H9 (cell line): ENCODE data around the gene CD151. TPM values are rescaled to one million over a fixed set of nuclear protein-coding genes. Genes with fewer than 3 reads are reported as not detected.

ENCODE experiments used
- DNase-seq: peaks from one replicate; pipeline ENCODE4 v3.0.0-alpha.2; 2017
- H2AFZ ChIP-seq: one replicate; pipeline ENCODE4 v1.6.1; 2013; ENCODE audit warnings: mild to moderate bottlenecking, low read length, control low read depth, moderate library complexity
- H2AK5ac ChIP-seq: 2 replicates; pipeline ENCODE4 v1.6.1; 2013; ENCODE audit warnings: low read length, control low read depth, mixed read lengths; ENCODE audit not compliant: insufficient read length
- H2BK120ac ChIP-seq: one replicate; pipeline ENCODE4 v1.6.1; 2013; ENCODE audit warnings: low read depth, mild to moderate bottlenecking, low read length, control low read depth, inconsistent platforms; ENCODE audit not compliant: poor library complexity, severe bottlenecking
- H2BK12ac ChIP-seq: 2 replicates; pipeline ENCODE4 v1.6.1; 2013; ENCODE audit warnings: low read length, control low read depth, mixed read lengths, low read depth; ENCODE audit not compliant: insufficient read length
- H2BK15ac ChIP-seq: 2 replicates; pipeline ENCODE4 v1.6.1; 2013; ENCODE audit warnings: low read depth, low read length, control low read depth
- H2BK20ac ChIP-seq: one replicate; pipeline ENCODE4 v1.6.1; 2013; ENCODE audit warnings: low read depth, mild to moderate bottlenecking, low read length, control low read depth, inconsistent platforms; ENCODE audit not compliant: poor library complexity, severe bottlenecking
- H2BK5ac ChIP-seq: 2 replicates; pipeline ENCODE4 v1.6.1; 2013; ENCODE audit warnings: low read length, control low read depth, mixed read lengths; ENCODE audit not compliant: insufficient read length
- H3K14ac ChIP-seq: 2 replicates; pipeline ENCODE4 v1.6.1; 2013; ENCODE audit warnings: low read length, control low read depth; ENCODE audit not compliant: insufficient read depth
- H3K18ac ChIP-seq: 2 replicates; pipeline ENCODE4 v1.6.1; 2013; ENCODE audit warnings: low read depth, mild to moderate bottlenecking, mixed read lengths, low read length, control low read depth; ENCODE audit not compliant: insufficient read length
- H3K23ac ChIP-seq: 2 replicates; pipeline ENCODE4 v1.6.1; 2013; ENCODE audit warnings: low read length, control low read depth, mixed read lengths, low read depth; ENCODE audit not compliant: insufficient read length
- H3K23me2 ChIP-seq: 2 replicates; pipeline ENCODE4 v1.6.1; 2013; ENCODE audit warnings: low read depth, mild to moderate bottlenecking, mixed read lengths, low read length, control low read depth; ENCODE audit not compliant: insufficient read length, poor library complexity, severe bottlenecking
- H3K27ac ChIP-seq: 2 replicates; pipeline ENCODE4 v1.5.1; 2013; ENCODE audit warnings: low read length, control low read depth, mixed read lengths, low read depth; ENCODE audit not compliant: insufficient read length
- H3K27me3 ChIP-seq: 2 replicates; pipeline ENCODE4 v1.6.1; 2013; ENCODE audit warnings: low read length, control low read depth, inconsistent platforms; ENCODE audit not compliant: insufficient read depth
- H3K4ac ChIP-seq: 2 replicates; pipeline ENCODE4 v1.6.1; 2013; ENCODE audit warnings: low read depth, mild to moderate bottlenecking, control low read depth, inconsistent platforms, low read length, moderate library complexity
- H3K4me1 ChIP-seq: 2 replicates; pipeline ENCODE4 v1.6.1; 2013; ENCODE audit warnings: low read length, control low read depth, inconsistent platforms; ENCODE audit not compliant: insufficient read depth
- H3K4me2 ChIP-seq: 2 replicates; pipeline ENCODE4 v1.6.1; 2013; ENCODE audit warnings: low read length, control low read depth, mixed read lengths; ENCODE audit not compliant: insufficient read length, insufficient read depth
- H3K56ac ChIP-seq: 2 replicates; pipeline ENCODE4 v1.6.1; 2013; ENCODE audit warnings: low read depth, mild to moderate bottlenecking, mixed read lengths, low read length, control low read depth; ENCODE audit not compliant: insufficient read length
- H3K79me1 ChIP-seq: 2 replicates; pipeline ENCODE4 v1.6.1; 2013; ENCODE audit warnings: low read depth, mild to moderate bottlenecking, moderate library complexity, low read length, control low read depth, inconsistent platforms; ENCODE audit not compliant: insufficient read depth, poor library complexity, severe bottlenecking
- H3K79me2 ChIP-seq: 2 replicates; pipeline ENCODE4 v1.6.1; 2013; ENCODE audit warnings: low read length, control low read depth, inconsistent platforms; ENCODE audit not compliant: insufficient read depth
- H3K9ac ChIP-seq: 2 replicates; pipeline ENCODE4 v1.6.1; 2013; ENCODE audit warnings: low read length, control low read depth, mixed read lengths; ENCODE audit not compliant: insufficient read length; ENCODE audit errors: extremely low read depth
- H3K9me3 ChIP-seq: one replicate; pipeline ENCODE4 v1.6.1; 2013; ENCODE audit warnings: low read depth, low read length, inconsistent platforms; ENCODE audit not compliant: control insufficient read depth
- H3T11ph ChIP-seq: one replicate; pipeline ENCODE4 v1.6.1; 2013; ENCODE audit warnings: mild to moderate bottlenecking, low read length, control low read depth, inconsistent platforms
- H4K20me1 ChIP-seq: one replicate; pipeline ENCODE4 v1.6.1; 2013; ENCODE audit not compliant: control insufficient read depth, insufficient read length, insufficient read depth
- H4K5ac ChIP-seq: 2 replicates; pipeline ENCODE4 v1.6.1; 2013; ENCODE audit warnings: low read depth, mild to moderate bottlenecking, mixed read lengths, low read length, control low read depth; ENCODE audit not compliant: insufficient read length
- H4K8ac ChIP-seq: replicated peaks from 2 replicates; pipeline ENCODE4 v1.6.1; 2013; ENCODE audit warnings: low read length, control low read depth, mixed read lengths, low read depth; ENCODE audit not compliant: insufficient read length
- H4K91ac ChIP-seq: 2 replicates; pipeline ENCODE4 v1.6.1; 2013; ENCODE audit warnings: low read depth, mild to moderate bottlenecking, moderate library complexity, mixed read lengths, low read length, control low read depth; ENCODE audit not compliant: insufficient read length
- H3K27ac Mint-ChIP-seq, 3 experiments: 2 replicates in 2 of 3; 3 replicates in 1 of 3; pipeline ENCODE4 v1.8.0; 2020 to 2021; ENCODE audit warnings: mixed read lengths in 3 of 3, mild to moderate bottlenecking in 1 of 3, moderate library complexity in 1 of 3
- H3K27me3 Mint-ChIP-seq: 2 replicates; pipeline ENCODE4 v1.8.0; 2021; ENCODE audit warnings: low read depth, mild to moderate bottlenecking, moderate library complexity, mixed read lengths
- H3K36me3 Mint-ChIP-seq, 3 experiments: 2 replicates in 2 of 3; 3 replicates in 1 of 3; pipeline ENCODE4 v1.8.0; 2020 to 2021; ENCODE audit warnings: low read depth in 3 of 3, mixed read lengths in 3 of 3; ENCODE audit not compliant: insufficient read depth in 1 of 3
- H3K4me1 Mint-ChIP-seq, 2 experiments: 2 replicates each; pipeline ENCODE4 v1.8.0; 2020; ENCODE audit warnings: mixed read lengths in 2 of 2
- H3K4me3 Mint-ChIP-seq, 2 experiments: 2 replicates in 1 of 2; 3 replicates in 1 of 2; pipeline ENCODE4 v1.8.0; 2020 to 2021; ENCODE audit warnings: mild to moderate bottlenecking in 2 of 2, mixed read lengths in 2 of 2, moderate library complexity in 1 of 2
- H3K9me3 Mint-ChIP-seq, 2 experiments: 2 replicates in 1 of 2; 3 replicates in 1 of 2; pipeline ENCODE4 v1.8.0; 2020; ENCODE audit warnings: mild to moderate bottlenecking in 2 of 2, mixed read lengths in 2 of 2, moderate library complexity in 1 of 2
- WGBS: extraction: QIAGEN DNeasy Blood & Tissue Kit; methylation state at CpG from one replicate; pipeline ENCODE4 v1.1.7; 2013; ENCODE audit warnings: missing lambda C conversion rate, low lambda C conversion rate, mixed read lengths; ENCODE audit not compliant: insufficient read length; ENCODE audit errors: extremely low coverage; 5-methylcytosine and 5-hydroxymethylcytosine counted together
- total RNA-seq: library from RNA; stranded (reverse); gene quantifications from 2 replicates; pipeline ENCODE4 v1.2.1, GENCODE V29; 2021
- TF ChIP-seq, protein P1 (sequence below): fragments of 200-600 bp; sonication (generic); conservative IDR thresholded peaks from 3 replicates; pipeline ENCODE4 v1.8.0; 2021; ENCODE audit warnings: antibody characterized with exemption, mild to moderate bottlenecking

The CD151 gene
- total RNA-seq, 1 experiment from 2014 or later, result 138 TPM

DNA sequence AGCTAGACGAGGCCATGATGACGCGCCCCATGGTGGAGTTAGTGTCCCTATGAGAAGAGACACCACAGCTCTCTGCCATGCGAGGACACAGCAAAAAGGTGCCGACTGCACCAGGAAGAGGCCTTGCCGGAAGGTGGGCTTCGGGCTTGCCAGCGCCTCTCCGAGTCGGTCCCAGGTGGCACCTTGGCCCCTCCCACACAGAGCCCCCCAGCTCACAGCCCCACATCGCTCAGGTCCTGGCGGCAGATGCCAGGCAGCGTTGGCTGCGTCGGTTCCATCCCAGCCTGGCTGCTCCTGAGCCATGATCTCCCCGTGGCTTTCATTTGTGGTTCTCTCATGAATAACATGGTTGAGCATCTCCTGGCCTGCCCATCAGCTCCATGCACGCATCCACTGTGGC lies 53.8 kb downstream of the CD151 start:
- Histone ChIP-seq H2BK20ac (no peak overlapping the region), H3K9ac (no peak overlapping the region), H3K9me3 (no peaks in the 10 kb centered on the region), H3K14ac (no peak overlapping the region), H3K27me3 (no peaks in the 10 kb centered on the region), H4K91ac (no peak overlapping the region), H4K20me1 (peaks cover 2% of the 10 kb centered on the region), H4K5ac (no peak overlapping the region), H4K8ac (no peak overlapping the region), H3K79me1 (no peaks in the 10 kb centered on the region), H2AFZ (no peak overlapping the region), H2BK5ac (no peak overlapping the region), H3K4me1 (no peaks in the 10 kb centered on the region), H2BK15ac (no peak overlapping the region), H3K4ac (no peak overlapping the region), H3T11ph (no peak overlapping the region), H3K4me2 (no peak overlapping the region), H3K23ac (no peak overlapping the region), H3K56ac (no peak overlapping the region), H3K27ac (no peak overlapping the region), H3K23me2 (no peaks in the 10 kb centered on the region), H2BK12ac (no peak overlapping the region), H3K79me2 (no peaks in the 10 kb centered on the region), H2AK5ac (no peak overlapping the region), H3K18ac (no peak overlapping the region), H2BK120ac (no peak overlapping the region)
- H3K27me3 Mint-ChIP-seq, result no peaks in the 10 kb centered on the region
- peaks cover 21 to 50% (median 47%) of the 10 kb centered on the region in 3 experiments for H3K36me3 Mint-ChIP-seq
- TF ChIP-seq, protein P1, sequence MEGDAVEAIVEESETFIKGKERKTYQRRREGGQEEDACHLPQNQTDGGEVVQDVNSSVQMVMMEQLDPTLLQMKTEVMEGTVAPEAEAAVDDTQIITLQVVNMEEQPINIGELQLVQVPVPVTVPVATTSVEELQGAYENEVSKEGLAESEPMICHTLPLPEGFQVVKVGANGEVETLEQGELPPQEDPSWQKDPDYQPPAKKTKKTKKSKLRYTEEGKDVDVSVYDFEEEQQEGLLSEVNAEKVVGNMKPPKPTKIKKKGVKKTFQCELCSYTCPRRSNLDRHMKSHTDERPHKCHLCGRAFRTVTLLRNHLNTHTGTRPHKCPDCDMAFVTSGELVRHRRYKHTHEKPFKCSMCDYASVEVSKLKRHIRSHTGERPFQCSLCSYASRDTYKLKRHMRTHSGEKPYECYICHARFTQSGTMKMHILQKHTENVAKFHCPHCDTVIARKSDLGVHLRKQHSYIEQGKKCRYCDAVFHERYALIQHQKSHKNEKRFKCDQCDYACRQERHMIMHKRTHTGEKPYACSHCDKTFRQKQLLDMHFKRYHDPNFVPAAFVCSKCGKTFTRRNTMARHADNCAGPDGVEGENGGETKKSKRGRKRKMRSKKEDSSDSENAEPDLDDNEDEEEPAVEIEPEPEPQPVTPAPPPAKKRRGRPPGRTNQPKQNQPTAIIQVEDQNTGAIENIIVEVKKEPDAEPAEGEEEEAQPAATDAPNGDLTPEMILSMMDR, result no peak
- no peak for DNase-seq
- no peak overlapping the region for H3K27ac Mint-ChIP-seq
- H3K9me3 Mint-ChIP-seq, result no peaks in the 10 kb centered on the region
- peaks cover 4 to 7% of the 10 kb centered on the region in 2 experiments for H3K4me1 Mint-ChIP-seq
- no peak overlapping the region for H3K4me3 Mint-ChIP-seq
- WGBS, result no CpG with 5 or more reads among the region's 17 CpGs
